ENCODE measurements around the gene SLC9A6. TPM values are rescaled to one million over a fixed set of nuclear protein-coding genes. Genes with fewer than 3 reads are reported as not detected.

SLC9A6 gene
- polyA plus RNA-seq, 1 experiment: 14.7 TPM

- Histone ChIP-seq H3K27ac (ENCODE audit: low read depth, low read length) (no peak overlapping the region), H3K27me3 (ENCODE audit: control insufficient read depth, insufficient read depth, low read length) (no peaks in the 10 kb centered on the region), H3K9me3 (ENCODE audit: control insufficient read depth, insufficient read depth, low read length) (no peaks in the 10 kb centered on the region), H3K4me3 (ENCODE audit: low read depth, low read length) (no peak overlapping the region)
- CTCF ChIA-PET: interaction anchor here (1.7 kb wide), 1 partner anchor 24 kb away, joined by 5 read pairs; no protein-coding TSS in a partner anchor
- DNase-seq (ENCODE audit: low read depth, low spot score): no peak
- no peak for TF ChIP-seq CTCF (IDR thresholded peaks at IDR 0.05; ENCODE audit: low read depth, low read length)
- POLR2A ChIA-PET: no interaction called here
Measured at GRCh38 chrX:136051611-136052010, 66.4 kb downstream of the SLC9A6 start.

- POLR2A ChIA-PET: interaction anchor here (0.7 to 1.7 kb wide), 2 partner anchors 9 to 78 kb away, joined by 3 to 5 read pairs; no protein-coding TSS in a partner anchor
Measured at GRCh38 chrX:136055651-136056221, 70.5 kb downstream of the SLC9A6 start.

GRCh38 chrX:136057567-136057966 lies 72.3 kb downstream of the SLC9A6 start:
- Histone ChIP-seq H3K4me3 (ENCODE audit: low read depth, low read length) (no peak overlapping the region), H3K27me3 (ENCODE audit: control insufficient read depth, insufficient read depth, low read length) (no peaks in the 10 kb centered on the region), H3K9me3 (ENCODE audit: control insufficient read depth, insufficient read depth, low read length) (no peaks in the 10 kb centered on the region), H3K27ac (ENCODE audit: low read depth, low read length) (no peak overlapping the region)
- no peak for DNase-seq (ENCODE audit: low read depth, low spot score)
- CTCF ChIA-PET: no interaction called here
- no peak for TF ChIP-seq CTCF (IDR thresholded peaks at IDR 0.05; ENCODE audit: low read depth, low read length)
- POLR2A ChIA-PET: interaction anchor here (0.5 to 0.7 kb wide), 2 partner anchors 48 to 82 kb away, joined by 3 read pairs; no protein-coding TSS in a partner anchor

More at GRCh38 chrX:136055651-136056221, 70.5 kb downstream of the SLC9A6 start:
- peak; percentile 51 for DNase-seq (ENCODE audit: low read depth, low spot score)
- TF ChIP-seq CTCF (IDR thresholded peaks at IDR 0.05; ENCODE audit: low read depth, low read length): no peak
- peak overlapping the region; percentile 80 for H3K27ac ChIP-seq (ENCODE audit: low read depth, low read length)
- CTCF ChIA-PET: interaction anchor here (0.6 to 2.2 kb wide), 4 partner anchors 27 to 213 kb away, joined by 3 to 10 read pairs (median 3); no protein-coding TSS in a partner anchor
- H3K9me3 ChIP-seq (ENCODE audit: control insufficient read depth, insufficient read depth, low read length): no peaks in the 10 kb centered on the region
- H3K27me3 ChIP-seq (ENCODE audit: control insufficient read depth, insufficient read depth, low read length): no peaks in the 10 kb centered on the region
- peak overlapping the region; percentile 31 for H3K4me3 ChIP-seq (ENCODE audit: low read depth, low read length)

GRCh38 chrX:136059350-136059749 lies 74.1 kb downstream of the SLC9A6 start:
- H3K4me3 ChIP-seq (ENCODE audit: low read depth, low read length): no peak overlapping the region
- ChIA-PET CTCF (interaction anchor here (0.7 kb wide), 1 partner anchor 19 kb away, joined by 3 read pairs; no protein-coding TSS in a partner anchor), POLR2A (no interaction called here)
- DNase-seq (ENCODE audit: low read depth, low spot score): no peak
- no peak for TF ChIP-seq CTCF (IDR thresholded peaks at IDR 0.05; ENCODE audit: low read depth, low read length)
- no peaks in the 10 kb centered on the region for H3K27me3 ChIP-seq (ENCODE audit: control insufficient read depth, insufficient read depth, low read length)
- H3K27ac ChIP-seq (ENCODE audit: low read depth, low read length): no peak overlapping the region
- no peaks in the 10 kb centered on the region for H3K9me3 ChIP-seq (ENCODE audit: control insufficient read depth, insufficient read depth, low read length)

- no peak for DNase-seq (ENCODE audit: low read depth, low spot score)
- H3K9me3 ChIP-seq (ENCODE audit: control insufficient read depth, insufficient read depth, low read length): no peaks in the 10 kb centered on the region
- ChIA-PET POLR2A (no interaction called here), CTCF (interaction anchor here (0.5 kb wide), 1 partner anchor 71 kb away, joined by 10 read pairs; no protein-coding TSS in a partner anchor)
- H3K4me3 ChIP-seq (ENCODE audit: low read depth, low read length): no peak overlapping the region
- no peak for TF ChIP-seq CTCF (IDR thresholded peaks at IDR 0.05; ENCODE audit: low read depth, low read length)
- no peak overlapping the region for H3K27ac ChIP-seq (ENCODE audit: low read depth, low read length)
- no peaks in the 10 kb centered on the region for H3K27me3 ChIP-seq (ENCODE audit: control insufficient read depth, insufficient read depth, low read length)
Measured at GRCh38 chrX:136061286-136061685, 76.1 kb downstream of the SLC9A6 start.
